Measurements from ENCODE around the gene LONRF2. TPM values are rescaled to one million over a fixed set of nuclear protein-coding genes. Genes with fewer than 3 reads are reported as not detected.
"Not testable (repeated sequence)": the region's sequence is repeated elsewhere in the genome, so short reads cannot be mapped to it uniquely, and the experiment has no call there.

Gene LONRF2
- total RNA-seq, 3 donors from 2014 or later (not counting 1 experiment from before 2014, with no cell fraction given) = not detected

DNA sequence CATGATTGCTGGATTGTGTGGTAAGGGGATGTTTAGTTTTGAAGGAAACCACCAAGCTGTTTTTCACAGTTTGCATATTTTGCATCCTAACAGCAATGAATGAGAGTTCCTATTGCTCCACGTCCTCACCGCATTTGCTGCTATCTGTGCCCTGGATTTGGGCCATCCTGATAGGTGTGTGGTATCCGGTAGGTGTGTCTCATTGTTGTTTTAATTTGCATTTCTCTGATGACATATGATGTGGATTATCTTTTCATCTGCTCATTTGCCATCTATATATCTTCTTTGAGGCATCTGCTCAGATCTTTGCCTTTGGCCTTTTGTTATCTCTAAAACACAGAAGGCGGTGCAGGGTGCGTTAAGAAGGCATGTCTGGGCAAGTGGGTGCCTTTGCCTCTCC, 73.3 kb downstream of the LONRF2 start:
- Mint-ChIP-seq H3K9me3 (no peaks in the 10 kb centered on the region), H3K27ac (no peak overlapping the region), H3K27me3 (ENCODE audit: low read depth in 2 of 2) (peaks cover 7 to 13% of the 10 kb centered on the region in 2 donors), H3K4me3 (no peak overlapping the region), H3K4me1 (no peaks in the 10 kb centered on the region), H3K36me3 (no peaks in the 10 kb centered on the region)
- intact Hi-C loops (cut with micrococcal nuclease) = no loop called here
- H3K4me3 ChIP-seq (ENCODE audit: low read length) = no peak overlapping the region
- WGBS (ENCODE audit: insufficient coverage) = 86% methylated on average over 5 of the region's 5 CpGs
- TF ChIP-seq, protein P1, sequence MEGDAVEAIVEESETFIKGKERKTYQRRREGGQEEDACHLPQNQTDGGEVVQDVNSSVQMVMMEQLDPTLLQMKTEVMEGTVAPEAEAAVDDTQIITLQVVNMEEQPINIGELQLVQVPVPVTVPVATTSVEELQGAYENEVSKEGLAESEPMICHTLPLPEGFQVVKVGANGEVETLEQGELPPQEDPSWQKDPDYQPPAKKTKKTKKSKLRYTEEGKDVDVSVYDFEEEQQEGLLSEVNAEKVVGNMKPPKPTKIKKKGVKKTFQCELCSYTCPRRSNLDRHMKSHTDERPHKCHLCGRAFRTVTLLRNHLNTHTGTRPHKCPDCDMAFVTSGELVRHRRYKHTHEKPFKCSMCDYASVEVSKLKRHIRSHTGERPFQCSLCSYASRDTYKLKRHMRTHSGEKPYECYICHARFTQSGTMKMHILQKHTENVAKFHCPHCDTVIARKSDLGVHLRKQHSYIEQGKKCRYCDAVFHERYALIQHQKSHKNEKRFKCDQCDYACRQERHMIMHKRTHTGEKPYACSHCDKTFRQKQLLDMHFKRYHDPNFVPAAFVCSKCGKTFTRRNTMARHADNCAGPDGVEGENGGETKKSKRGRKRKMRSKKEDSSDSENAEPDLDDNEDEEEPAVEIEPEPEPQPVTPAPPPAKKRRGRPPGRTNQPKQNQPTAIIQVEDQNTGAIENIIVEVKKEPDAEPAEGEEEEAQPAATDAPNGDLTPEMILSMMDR (IDR thresholded peaks at IDR 0.05) = no peak
- peaks cover 13% of the 10 kb centered on the region for H3K4me1 ChIP-seq (ENCODE audit: control insufficient read depth, insufficient read depth, low read length)
- no peaks in the 10 kb centered on the region for H3K9me3 ChIP-seq (ENCODE audit: control insufficient read depth, insufficient read depth, low read length)
- no peak overlapping the region for H3K27ac ChIP-seq (ENCODE audit: low read length)
- DNase-seq (no peak), ATAC-seq (peak in 1 of 3 donors; percentile 36)
- H3K36me3 ChIP-seq (ENCODE audit: control insufficient read depth, insufficient read depth, low read length) = no peaks in the 10 kb centered on the region
- no peaks in the 10 kb centered on the region for H3K27me3 ChIP-seq (ENCODE audit: control insufficient read depth, insufficient read depth, low read length)

DNA sequence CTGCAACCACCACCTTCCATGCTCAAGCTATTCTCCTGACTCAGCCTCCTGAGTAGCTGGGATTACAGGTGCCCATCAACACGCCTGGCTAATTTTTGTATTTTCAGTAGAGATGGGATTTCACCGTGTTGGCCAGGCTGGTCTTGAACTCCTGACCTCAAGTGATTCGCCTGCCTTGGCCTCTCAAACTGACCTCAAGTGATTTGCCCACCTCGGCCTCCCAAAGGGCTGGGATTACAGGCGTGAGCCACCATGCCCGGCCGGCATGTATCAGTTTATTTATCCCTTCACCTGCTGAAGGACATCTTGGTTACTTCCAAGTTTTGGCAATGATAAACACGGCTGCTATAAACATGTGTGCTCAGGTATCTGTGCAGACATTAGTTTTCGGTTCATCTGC, 73.7 kb downstream of the LONRF2 start:
- not testable (repeated sequence) for H3K4me3 ChIP-seq (ENCODE audit: low read length); ATAC-seq

DNA sequence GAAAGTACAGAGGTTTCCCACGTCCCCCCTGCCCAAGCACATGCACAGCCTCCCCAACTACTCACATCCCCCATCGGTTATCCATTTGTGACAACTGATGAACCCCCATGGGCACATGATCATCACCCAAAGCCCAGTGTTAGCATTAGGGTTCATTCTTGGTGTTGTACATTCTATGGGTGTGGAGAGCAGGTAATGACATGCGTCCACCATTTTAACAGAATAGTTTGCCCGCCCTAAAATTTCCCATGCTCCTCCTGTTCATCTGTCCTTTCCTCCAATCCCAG, 74.3 kb downstream of the LONRF2 start:
- Histone ChIP-seq H3K4me1 (ENCODE audit: control insufficient read depth, insufficient read depth, low read length) (peaks cover 15% of the 10 kb centered on the region), H3K9me3 (ENCODE audit: control insufficient read depth, insufficient read depth, low read length) (no peaks in the 10 kb centered on the region), H3K36me3 (ENCODE audit: control insufficient read depth, insufficient read depth, low read length) (no peaks in the 10 kb centered on the region), H3K27ac (ENCODE audit: low read length) (peak overlapping the region; percentile 46), H3K4me3 (ENCODE audit: low read length) (no peak overlapping the region), H3K27me3 (ENCODE audit: control insufficient read depth, insufficient read depth, low read length) (no peaks in the 10 kb centered on the region)
- no peak for DNase-seq
- no peaks in the 10 kb centered on the region for H3K4me1 Mint-ChIP-seq
- no peak overlapping the region for H3K4me3 Mint-ChIP-seq
- no peaks in the 10 kb centered on the region for H3K9me3 Mint-ChIP-seq
- intact Hi-C loops (cut with micrococcal nuclease) = no loop called here
- TF ChIP-seq, protein P1 (IDR thresholded peaks at IDR 0.05) = no peak
- H3K27ac Mint-ChIP-seq = no peak overlapping the region
- WGBS (ENCODE audit: insufficient coverage) = 59% methylated on average over 3 of the region's 4 CpGs
- peaks cover 7 to 13% of the 10 kb centered on the region in 2 donors for H3K27me3 Mint-ChIP-seq (ENCODE audit: low read depth in 2 of 2)
- no peak for ATAC-seq
- H3K36me3 Mint-ChIP-seq = no peaks in the 10 kb centered on the region

More for the DNA sequence above, 73.7 kb downstream of the LONRF2 start:
- H3K36me3 ChIP-seq (ENCODE audit: control insufficient read depth, insufficient read depth, low read length); H3K27ac Mint-ChIP-seq; H3K9me3 ChIP-seq (ENCODE audit: control insufficient read depth, insufficient read depth, low read length); H3K27ac ChIP-seq (ENCODE audit: low read length); H3K4me1 Mint-ChIP-seq; H3K4me3 Mint-ChIP-seq; DNase-seq; H3K36me3 Mint-ChIP-seq; H3K27me3 ChIP-seq (ENCODE audit: control insufficient read depth, insufficient read depth, low read length); H3K9me3 Mint-ChIP-seq; intact Hi-C loops (cut with micrococcal nuclease): not testable (repeated sequence)
- H3K4me1 ChIP-seq (ENCODE audit: control insufficient read depth, insufficient read depth, low read length) = peaks cover 13% of the 10 kb centered on the region
- 80% methylated on average over 9 of the region's 9 CpGs for WGBS (ENCODE audit: insufficient coverage)
- H3K27me3 Mint-ChIP-seq (ENCODE audit: low read depth in 2 of 2) = peaks cover 7 to 13% of the 10 kb centered on the region in 2 donors

DNA sequence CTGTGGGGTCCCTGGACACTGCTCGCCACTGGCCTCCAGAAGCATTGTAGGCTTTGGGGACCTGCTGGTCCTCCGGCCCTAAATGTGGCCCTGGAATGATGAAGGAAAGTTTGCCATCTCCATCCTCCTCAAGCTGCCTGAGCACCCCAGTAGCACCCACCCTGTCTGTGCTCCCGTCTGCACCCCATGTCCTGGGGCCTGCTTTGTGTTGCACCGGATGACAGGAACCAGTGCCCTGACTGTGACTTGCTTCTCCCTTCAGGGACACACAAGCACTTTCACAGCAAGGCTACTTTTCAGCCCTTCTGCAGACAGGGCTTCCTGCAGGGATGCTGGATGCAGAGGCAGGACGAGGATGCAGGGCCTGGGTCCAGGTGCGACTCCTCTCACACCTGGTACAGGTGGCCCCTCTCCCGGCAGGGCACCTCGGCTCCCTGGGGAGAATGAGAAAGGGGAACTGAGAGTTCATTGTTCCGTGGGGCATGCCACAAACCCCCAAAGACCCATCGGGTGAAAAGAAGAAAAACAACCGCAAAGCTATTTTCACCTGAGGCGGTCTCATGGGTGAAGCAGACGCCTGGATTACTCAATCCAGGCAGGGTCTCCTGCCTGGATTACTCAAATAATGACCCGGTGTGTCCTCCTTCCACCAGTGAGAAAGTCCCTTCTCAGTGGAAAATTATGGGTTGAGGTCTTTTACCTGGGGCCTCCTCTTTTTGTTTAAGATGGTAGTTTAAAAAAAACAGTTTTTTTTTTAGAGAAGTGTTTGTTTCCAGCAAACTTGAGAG, 74.9 kb downstream of the LONRF2 start:
- H3K27me3 Mint-ChIP-seq (ENCODE audit: low read depth in 2 of 2) = peaks cover 7 to 13% of the 10 kb centered on the region in 2 donors
- no peaks in the 10 kb centered on the region for H3K9me3 Mint-ChIP-seq

More for the DNA sequence above, 74.9 kb downstream of the LONRF2 start:
- peaks cover 20% of the 10 kb centered on the region for H3K4me1 ChIP-seq (ENCODE audit: control insufficient read depth, insufficient read depth, low read length)
- Mint-ChIP-seq H3K4me3 (no peak overlapping the region), H3K36me3 (no peaks in the 10 kb centered on the region), H3K4me1 (no peaks in the 10 kb centered on the region), H3K27ac (no peak overlapping the region)
- ATAC-seq (no peak), DNase-seq (no peak)
- no peak overlapping the region for H3K4me3 ChIP-seq (ENCODE audit: low read length)
- TF ChIP-seq, protein P1 (IDR thresholded peaks at IDR 0.05) = no peak
- H3K27me3 ChIP-seq (ENCODE audit: control insufficient read depth, insufficient read depth, low read length) = no peaks in the 10 kb centered on the region
- no peaks in the 10 kb centered on the region for H3K36me3 ChIP-seq (ENCODE audit: control insufficient read depth, insufficient read depth, low read length)
- intact Hi-C loops (cut with micrococcal nuclease) = no loop called here
- 41% methylated on average over 14 of the region's 14 CpGs for WGBS (ENCODE audit: insufficient coverage)
- H3K27ac ChIP-seq (ENCODE audit: low read length) = peak overlapping the region; percentile 46
- H3K9me3 ChIP-seq (ENCODE audit: control insufficient read depth, insufficient read depth, low read length) = no peaks in the 10 kb centered on the region

Measured in natural killer cell (primary cell).